Kasumi-1 (cell line): ENCODE measurements around the gene ACP6.
"Not testable (repeated sequence)": the region's sequence is repeated elsewhere in the genome, so short reads cannot be mapped to it uniquely, and the experiment has no call there.

Experiments used
- DNase-seq, 2 experiments: peaks; one replicate each; lab custom pipeline; 2025; lab: John Stamatoyannopoulos, UW

Gene ACP6

DNA sequence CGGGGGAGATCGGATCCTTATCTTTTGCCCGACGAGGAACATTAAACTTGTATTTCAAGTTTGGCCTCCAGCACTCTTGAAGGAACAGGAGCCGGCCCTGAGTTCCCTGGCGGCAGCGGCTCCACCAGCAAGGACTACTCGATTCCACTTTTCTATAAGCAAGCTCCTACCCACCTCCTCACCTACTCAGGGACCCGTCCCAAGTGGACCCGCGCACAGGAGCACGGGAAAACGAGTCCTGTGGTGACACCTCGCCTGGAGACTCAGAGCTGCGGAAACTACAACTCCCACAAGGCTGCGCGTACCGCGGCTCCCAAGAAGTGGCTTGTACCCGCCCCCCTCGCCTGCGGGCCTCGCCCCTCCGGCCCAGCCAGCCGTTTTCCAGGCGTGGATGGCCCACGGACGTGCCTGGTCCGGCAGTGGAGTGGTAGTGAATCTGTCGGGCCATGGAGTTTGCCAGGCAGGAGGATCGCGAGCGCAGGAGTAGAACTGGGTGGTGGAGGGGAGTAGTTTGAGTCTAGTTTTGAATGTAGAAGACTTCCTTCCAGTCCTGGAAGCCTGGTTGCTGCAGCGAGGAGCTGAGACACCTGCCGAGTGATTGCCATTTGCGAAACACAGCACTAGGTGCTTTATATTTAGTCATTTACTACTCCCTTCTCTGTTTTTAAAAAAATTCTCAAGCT lies at the start of gene ACP6:
ACP6 (minus strand) TSS at position 206 of the 683 bp plus-strand sequence. CDS start 476 bp downstream, outside the sequence.
- DNase-seq, result peak; percentile 94 to 96

DNA sequence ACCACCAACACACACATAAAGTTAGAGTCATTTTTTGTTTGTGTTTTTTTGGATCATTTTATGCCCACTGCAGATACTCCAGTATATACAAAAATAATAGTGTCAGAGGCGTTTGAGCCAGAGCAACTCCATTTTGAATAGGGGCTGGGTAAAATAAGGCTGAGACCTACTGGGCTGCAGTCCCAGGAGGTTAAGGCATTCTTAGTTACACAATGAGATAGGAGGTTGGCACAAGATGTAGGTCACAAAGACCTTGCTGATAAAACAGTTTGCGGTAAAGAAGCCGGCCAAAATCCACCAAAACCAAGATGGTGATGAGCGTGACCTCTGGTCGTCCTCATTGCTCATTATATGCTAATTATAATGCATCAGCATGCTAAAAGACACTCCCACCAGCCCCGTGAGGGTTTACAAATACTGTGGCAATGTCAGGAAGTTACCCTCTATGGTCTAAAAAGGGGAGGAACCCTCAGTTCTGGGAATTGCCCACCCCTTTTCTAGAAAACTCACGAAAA lies 49.4 kb upstream of the ACP6 start:
- no peak for DNase-seq

DNA sequence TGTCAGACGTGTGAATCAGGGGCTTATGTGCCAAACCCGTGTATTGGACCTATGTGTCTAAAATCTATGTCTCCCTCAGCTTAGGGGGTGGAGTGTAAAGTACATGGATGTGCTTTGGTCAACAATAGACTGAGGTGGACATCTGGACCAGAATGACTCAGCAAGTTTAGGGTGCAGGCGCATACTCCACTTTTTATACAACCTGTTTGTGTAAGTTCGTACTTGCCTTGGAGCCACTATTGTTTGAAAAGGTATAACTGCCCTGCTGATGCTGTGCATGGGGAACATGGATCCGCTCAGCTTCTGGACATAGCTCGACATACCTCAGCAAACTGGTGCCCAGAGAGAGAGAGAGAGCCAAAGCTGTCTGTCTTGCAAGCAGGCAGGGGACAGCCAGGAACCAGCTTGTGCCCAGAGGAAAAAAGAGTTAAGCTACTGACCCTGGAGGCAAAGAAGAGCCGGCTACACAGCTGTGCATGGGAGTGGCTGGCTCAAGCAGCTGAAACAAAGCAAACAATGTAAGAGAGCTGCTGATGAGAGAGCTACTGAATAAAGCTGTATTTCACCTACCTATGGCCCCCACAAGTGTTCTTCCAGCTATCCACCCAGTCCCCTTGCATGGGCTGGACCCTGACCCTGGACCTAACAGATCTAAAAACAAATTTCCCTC lies 48.8 kb upstream of the ACP6 start:
- DNase-seq, result no peak

DNA sequence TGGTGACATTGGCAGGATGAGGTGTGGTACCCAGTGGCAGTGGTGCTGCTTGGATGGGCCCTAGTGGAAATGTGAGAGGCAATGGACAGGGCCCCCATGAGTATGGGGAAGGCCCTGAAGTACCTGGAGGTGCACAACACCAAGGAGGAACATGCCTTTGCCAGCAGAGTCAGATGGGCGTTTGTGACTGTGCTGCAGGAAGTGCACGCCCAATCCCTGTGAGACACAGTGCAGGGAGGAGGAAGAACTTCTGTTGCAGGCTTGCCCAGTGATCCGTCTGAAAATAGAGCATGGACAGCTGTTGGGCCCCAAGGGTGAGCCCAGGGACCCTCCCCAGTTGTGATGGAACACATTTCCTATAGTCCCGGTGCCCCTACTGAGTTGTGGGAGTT lies 47.4 kb upstream of the ACP6 start:
- DNase-seq, result peak in 1 of 2 experiments; percentile 3

- no peak for DNase-seq
Observed at GRCh38 chr1:147717051-147717705, 46.9 kb upstream of the ACP6 start.

- DNase-seq, result no peak
Observed at GRCh38 chr1:147712605-147713004, 42.3 kb upstream of the ACP6 start.

GRCh38 chr1:147700042-147701006 lies 30.0 kb upstream of the ACP6 start:
- peak; percentile 54 to 65 for DNase-seq

DNA sequence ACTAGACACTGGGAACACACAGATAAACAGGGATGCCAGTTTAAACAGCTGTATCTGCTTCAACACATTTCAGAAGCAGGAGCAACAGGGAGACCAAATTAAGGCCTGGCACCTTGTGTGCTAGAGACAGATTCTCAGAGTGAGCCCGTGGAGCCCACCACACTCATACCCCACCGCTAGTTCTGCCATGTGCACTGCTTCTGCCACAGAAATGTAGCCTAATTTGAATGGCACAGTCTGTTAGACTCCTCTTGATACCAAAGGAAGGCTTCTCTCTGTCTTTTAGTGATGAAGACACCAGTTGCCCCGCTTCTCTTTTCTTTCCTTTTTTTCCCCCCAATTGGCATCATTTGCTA lies 29.3 kb upstream of the ACP6 start:
- DNase-seq, result no peak

DNA sequence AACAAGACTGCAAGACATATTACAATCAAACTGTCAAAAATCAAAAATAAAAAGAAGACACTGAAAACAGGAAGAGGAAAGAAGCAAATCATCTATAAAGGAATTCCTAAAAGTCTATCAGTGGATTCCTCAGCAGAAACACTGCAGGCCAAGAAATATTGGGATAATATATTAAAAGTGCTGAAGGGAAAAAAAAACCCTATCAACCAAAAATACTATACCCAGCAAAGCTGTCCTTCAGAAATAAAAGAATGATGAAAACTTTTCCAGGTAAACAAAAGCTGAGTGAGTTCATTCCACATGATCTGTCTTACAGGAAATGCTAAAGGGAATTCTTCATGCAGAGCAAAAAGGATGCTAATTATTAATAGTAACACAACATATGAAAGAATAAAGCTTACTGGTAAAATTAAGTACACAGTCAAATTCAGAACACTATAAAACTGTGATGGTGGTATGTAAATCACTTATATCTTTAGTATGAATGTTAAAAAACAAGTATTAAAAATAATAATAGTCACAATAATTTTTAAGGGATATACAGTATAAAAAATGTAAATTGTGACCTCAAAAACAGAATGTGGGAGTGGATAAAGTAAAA lies 12.9 kb upstream of the ACP6 start:
- no peak for DNase-seq

DNA sequence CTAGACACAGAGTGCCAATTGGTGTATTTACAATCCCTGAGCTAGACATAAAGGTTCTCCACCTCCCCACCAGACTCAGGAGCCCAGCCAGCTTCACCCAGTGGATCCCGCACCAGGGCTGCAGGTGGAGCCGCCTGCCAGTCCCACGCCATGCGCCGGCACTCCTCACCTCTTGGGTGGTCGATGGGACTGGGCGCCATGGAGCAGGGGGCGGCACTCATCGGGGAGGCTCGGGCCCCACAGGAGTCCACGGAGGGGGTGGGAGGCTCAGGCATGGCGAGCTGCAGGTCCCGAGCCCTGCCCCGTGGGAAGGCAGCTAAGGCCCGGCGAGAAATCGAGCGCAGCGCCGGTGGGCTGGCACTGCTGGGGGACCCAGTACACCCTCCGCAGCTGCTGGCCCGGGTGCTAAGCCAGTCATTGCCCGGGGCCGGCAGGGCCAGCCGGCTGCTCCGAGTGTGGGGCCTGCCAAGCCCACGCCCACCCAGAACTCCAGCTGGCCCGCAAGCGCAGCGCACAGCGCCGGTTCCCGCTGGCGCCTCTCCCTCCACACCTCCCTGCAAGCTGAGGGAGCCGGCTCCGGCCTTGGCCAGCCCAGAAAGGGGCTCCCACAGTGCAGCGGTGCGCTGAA lies 10.4 kb upstream of the ACP6 start:
- not testable (repeated sequence) for DNase-seq

- not testable (repeated sequence) for DNase-seq
Observed at GRCh38 chr1:147677681-147678080, 7.4 kb upstream of the ACP6 start.

GRCh38 chr1:147676311-147677085 lies 6.2 kb upstream of the ACP6 start:
- DNase-seq, result no peak

GRCh38 chr1:147673816-147674215 lies 3.5 kb upstream of the ACP6 start:
- DNase-seq, result no peak

GRCh38 chr1:147673406-147673805 lies 3.1 kb upstream of the ACP6 start:
- DNase-seq, result no peak

GRCh38 chr1:147669469-147670318 lies 630 bp downstream of the ACP6 start:
- DNase-seq, result peak; percentile 86 to 87

DNA sequence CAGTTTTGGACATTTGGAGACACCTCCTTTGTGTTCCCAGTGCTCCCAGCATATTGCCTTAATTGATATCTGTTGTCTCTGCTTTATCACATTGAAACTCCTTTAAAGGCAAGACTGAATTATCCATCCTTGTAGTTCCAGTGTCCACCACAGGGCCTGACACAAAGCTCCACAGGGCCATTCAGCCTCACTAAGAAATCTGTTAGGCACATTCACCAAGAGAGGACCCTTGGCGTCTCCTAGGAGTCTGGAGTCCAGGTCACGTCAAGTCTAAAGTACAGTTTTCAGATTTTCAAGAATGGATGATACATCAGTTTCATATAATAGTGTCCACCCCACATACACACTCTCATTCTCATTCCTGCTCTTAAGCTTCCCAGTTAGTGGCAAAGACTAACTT lies 4.8 kb downstream of the ACP6 start:
- DNase-seq, result peak; percentile 18 to 19

- peak; percentile 68 to 73 for DNase-seq
Observed at GRCh38 chr1:147664206-147664605, 6.1 kb downstream of the ACP6 start.

GRCh38 chr1:147654511-147654910 lies 15.8 kb downstream of the ACP6 start:
- no peak for DNase-seq

- DNase-seq, result no peak
Observed at GRCh38 chr1:147652306-147652705, 18.0 kb downstream of the ACP6 start.
